Fibroblast of lung (primary cell): ENCODE data around the gene ZCCHC18. TPM values are rescaled to one million over a fixed set of nuclear protein-coding genes. Genes with fewer than 3 reads are reported as not detected.
"Not testable (repeated sequence)": the region's sequence is repeated elsewhere in the genome, so short reads cannot be mapped to it uniquely, and the experiment has no call there.

Experiments
- DNase-seq, 2 donors: peaks; one replicate each; pipeline versions ENCODE4 v3.0.0 to v3.0.0-alpha.2; 2010; ENCODE audit warnings: low read depth in 2 of 2
- H2AFZ ChIP-seq: 2 replicates; pipeline ENCODE4 v1.5.1; 2012; ENCODE audit warnings: low read length, control low read depth, inconsistent platforms
- H3K27ac ChIP-seq: 2 replicates; pipeline ENCODE4 v1.5.1; 2011; ENCODE audit warnings: low read length, control low read depth; ENCODE audit not compliant: insufficient read depth
- H3K27me3 ChIP-seq: 2 replicates; pipeline ENCODE4 v1.5.1; 2011; ENCODE audit warnings: mild to moderate bottlenecking, low read length; ENCODE audit not compliant: control insufficient read depth, insufficient read depth
- H3K36me3 ChIP-seq: 2 replicates; pipeline ENCODE4 v1.5.1; 2011; ENCODE audit warnings: low read length; ENCODE audit not compliant: control insufficient read depth, insufficient read depth
- H3K4me1 ChIP-seq: 2 replicates; pipeline ENCODE4 v1.5.1; 2011; ENCODE audit warnings: low read length; ENCODE audit not compliant: control insufficient read depth, insufficient read depth; ENCODE audit errors: extremely low read depth
- H3K4me2 ChIP-seq: 2 replicates; pipeline ENCODE4 v1.5.1; 2011; ENCODE audit warnings: low read length, control low read depth; ENCODE audit not compliant: insufficient read depth; ENCODE audit errors: extremely low read depth
- H3K4me3 ChIP-seq, 4 experiments: fragments of 200-600 bp in 1 of 4; sonication (generic) in 1 of 4; replicated peaks in 1 of 4; 2 replicates each; pipeline ENCODE4 v1.5.1; 2011 to 2016; ENCODE audit warnings: low read length in 4 of 4, low read depth in 3 of 4, mild to moderate bottlenecking in 3 of 4, control low read depth in 2 of 4, inconsistent platforms in 1 of 4, mixed read lengths in 1 of 4; ENCODE audit not compliant: insufficient read depth in 1 of 4; ENCODE audit errors: control extremely low read depth in 1 of 4
- H3K79me2 ChIP-seq: 2 replicates; pipeline ENCODE4 v1.5.1; 2012; ENCODE audit warnings: mild to moderate bottlenecking, low read length, inconsistent platforms; ENCODE audit not compliant: control insufficient read depth, insufficient read depth
- H3K9ac ChIP-seq: 2 replicates; pipeline ENCODE4 v1.5.1; 2011; ENCODE audit warnings: mild to moderate bottlenecking, low read length, control low read depth; ENCODE audit not compliant: insufficient read depth
- H3K9me3 ChIP-seq: 2 replicates; pipeline ENCODE4 v1.5.1; 2012; ENCODE audit warnings: low read depth, low read length; ENCODE audit not compliant: control insufficient read depth, insufficient read depth
- H4K20me1 ChIP-seq: 2 replicates; pipeline ENCODE4 v1.5.1; 2011; ENCODE audit warnings: low read length; ENCODE audit not compliant: control insufficient read depth, insufficient read depth; ENCODE audit errors: extremely low read depth
- EZH2 ChIP-seq: IDR thresholded peaks from 2 replicates; pipeline ENCODE4 v1.5.1; 2012; ENCODE audit warnings: low read length, control low read depth, mild to moderate bottlenecking; ENCODE audit errors: missing control alignments
- polyA plus RNA-seq, 2 donors: library from polyadenylated mRNA; depleted of rRNA in 1 of 2; stranded (reverse) in 1 of 2; unstranded in 1 of 2; fragments of >200 nt; gene quantifications; 2 replicates each; pipeline ENCODE4 v1.2.1, GENCODE V29; 2011 to 2012; ENCODE audit warnings: missing spikeins in 1 of 2
- total RNA-seq: library from RNA; depleted of rRNA; stranded (reverse); fragments of >200 nt; gene quantifications from 2 replicates; pipeline ENCODE4 v1.2.1, GENCODE V29; 2014
- TF ChIP-seq, protein P1 (sequence below), 2 donors: IDR thresholded peaks in 1 of 2; conservative IDR thresholded peaks in 1 of 2; 1 replicate in 1 of 2; 2 replicates in 1 of 2; pipeline ENCODE4 v1.5.1; 2011 to 2012; ENCODE audit warnings: low read length in 2 of 2, control low read depth in 1 of 2, inconsistent platforms in 1 of 2, low read depth in 1 of 2, mild to moderate bottlenecking in 1 of 2

Gene ZCCHC18
- total and polyA plus RNA-seq, 2 donors (not counting 1 experiment from before 2014, with no cell fraction given), result 0.48 to 0.66 TPM

DNA sequence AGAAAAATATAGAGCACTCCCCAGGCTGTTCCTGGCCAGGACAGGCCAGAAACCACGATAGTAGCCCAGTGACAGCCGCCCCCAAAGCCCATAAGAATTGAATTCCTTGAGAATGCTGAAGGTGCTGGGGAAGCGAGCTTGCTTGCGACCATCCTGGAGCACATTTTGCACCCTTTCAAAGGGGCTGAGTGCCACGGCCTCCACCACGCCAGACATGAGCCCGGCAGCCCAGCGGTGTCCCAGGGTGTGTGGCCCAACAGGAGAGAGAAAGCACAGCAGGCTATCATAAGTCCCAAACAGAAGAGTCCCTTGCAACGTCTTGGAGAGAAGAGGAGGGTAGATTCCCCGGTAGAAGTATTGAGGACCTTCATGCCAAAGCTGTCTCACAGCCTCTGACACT, 7.6 kb upstream of the ZCCHC18 start:
- no peak overlapping the region for H3K4me3 ChIP-seq
- no peak for DNase-seq

GRCh38 chrX:104105330-104106262, 6.7 kb upstream of the ZCCHC18 start:
- no peak overlapping the region for H2AFZ ChIP-seq
- no peak for DNase-seq

More for the DNA sequence above, 7.6 kb upstream of the ZCCHC18 start:
- no peaks in the 10 kb centered on the region for H3K79me2 ChIP-seq
- no peaks in the 10 kb centered on the region for H4K20me1 ChIP-seq
- H3K4me1 ChIP-seq, result no peaks in the 10 kb centered on the region
- TF ChIP-seq, protein P1, sequence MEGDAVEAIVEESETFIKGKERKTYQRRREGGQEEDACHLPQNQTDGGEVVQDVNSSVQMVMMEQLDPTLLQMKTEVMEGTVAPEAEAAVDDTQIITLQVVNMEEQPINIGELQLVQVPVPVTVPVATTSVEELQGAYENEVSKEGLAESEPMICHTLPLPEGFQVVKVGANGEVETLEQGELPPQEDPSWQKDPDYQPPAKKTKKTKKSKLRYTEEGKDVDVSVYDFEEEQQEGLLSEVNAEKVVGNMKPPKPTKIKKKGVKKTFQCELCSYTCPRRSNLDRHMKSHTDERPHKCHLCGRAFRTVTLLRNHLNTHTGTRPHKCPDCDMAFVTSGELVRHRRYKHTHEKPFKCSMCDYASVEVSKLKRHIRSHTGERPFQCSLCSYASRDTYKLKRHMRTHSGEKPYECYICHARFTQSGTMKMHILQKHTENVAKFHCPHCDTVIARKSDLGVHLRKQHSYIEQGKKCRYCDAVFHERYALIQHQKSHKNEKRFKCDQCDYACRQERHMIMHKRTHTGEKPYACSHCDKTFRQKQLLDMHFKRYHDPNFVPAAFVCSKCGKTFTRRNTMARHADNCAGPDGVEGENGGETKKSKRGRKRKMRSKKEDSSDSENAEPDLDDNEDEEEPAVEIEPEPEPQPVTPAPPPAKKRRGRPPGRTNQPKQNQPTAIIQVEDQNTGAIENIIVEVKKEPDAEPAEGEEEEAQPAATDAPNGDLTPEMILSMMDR (conservative IDR thresholded peaks at IDR 0.05 in 1 of 2, IDR thresholded peaks at IDR 0.05 in 1 of 2; ENCODE audit: low read depth in 1 of 2, low read length in 2 of 2), result no peak
- TF ChIP-seq EZH2, result no peak
- H3K9ac ChIP-seq, result no peak overlapping the region
- no peaks in the 10 kb centered on the region for H3K27me3 ChIP-seq
- H3K27ac ChIP-seq, result no peak overlapping the region
- H3K36me3 ChIP-seq, result no peaks in the 10 kb centered on the region
- H3K4me2 ChIP-seq, result no peak overlapping the region
- H2AFZ ChIP-seq, result no peak overlapping the region
- H3K9me3 ChIP-seq, result no peaks in the 10 kb centered on the region

DNA sequence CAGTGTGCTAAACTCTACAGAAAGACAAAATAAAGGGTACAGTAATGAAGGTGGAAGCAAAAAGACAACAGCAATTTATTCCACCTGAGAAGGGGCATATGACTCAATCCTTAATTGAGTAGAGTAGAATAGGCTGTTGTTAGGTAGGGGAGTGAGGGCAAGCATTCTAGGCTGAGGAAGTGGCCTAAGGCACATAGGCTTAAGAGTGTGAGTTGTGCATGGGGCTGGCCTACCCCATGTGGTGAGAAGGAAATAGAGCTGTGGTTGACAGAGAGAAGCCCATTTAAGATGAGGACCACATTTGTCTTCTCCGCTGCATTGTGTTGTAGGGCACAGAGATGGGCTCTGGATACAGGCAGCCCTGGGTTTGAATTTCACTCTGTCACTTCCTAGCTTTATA, 3.4 kb upstream of the ZCCHC18 start:
- Histone ChIP-seq H3K9me3 (no peaks in the 10 kb centered on the region), H3K9ac (no peak overlapping the region), H3K4me2 (no peak overlapping the region), H3K36me3 (no peaks in the 10 kb centered on the region), H3K4me3 (no peak overlapping the region), H3K27ac (no peak overlapping the region), H4K20me1 (no peaks in the 10 kb centered on the region), H2AFZ (no peak overlapping the region), H3K79me2 (no peaks in the 10 kb centered on the region), H3K27me3 (peaks cover 3% of the 10 kb centered on the region), H3K4me1 (no peaks in the 10 kb centered on the region)
- no peak for DNase-seq
- TF ChIP-seq, protein P1 (conservative IDR thresholded peaks at IDR 0.05 in 1 of 2, IDR thresholded peaks at IDR 0.05 in 1 of 2; ENCODE audit: low read depth in 1 of 2, low read length in 2 of 2), result no peak
- no peak for TF ChIP-seq EZH2

More at GRCh38 chrX:104105330-104106262, 6.7 kb upstream of the ZCCHC18 start:
- TF ChIP-seq EZH2, result no peak
- TF ChIP-seq, protein P1 (conservative IDR thresholded peaks at IDR 0.05 in 1 of 2, IDR thresholded peaks at IDR 0.05 in 1 of 2; ENCODE audit: low read depth in 1 of 2, low read length in 2 of 2), result no peak
- H4K20me1 ChIP-seq, result no peaks in the 10 kb centered on the region
- H3K36me3 ChIP-seq, result no peaks in the 10 kb centered on the region
- no peak overlapping the region for H3K4me3 ChIP-seq
- H3K27ac ChIP-seq, result no peak overlapping the region
- no peaks in the 10 kb centered on the region for H3K4me1 ChIP-seq
- H3K79me2 ChIP-seq, result no peaks in the 10 kb centered on the region
- no peaks in the 10 kb centered on the region for H3K9me3 ChIP-seq
- no peak overlapping the region for H3K9ac ChIP-seq
- H3K4me2 ChIP-seq, result no peak overlapping the region
- no peaks in the 10 kb centered on the region for H3K27me3 ChIP-seq

- not testable (repeated sequence) for H3K79me2 ChIP-seq, H3K4me1 ChIP-seq, H3K4me2 ChIP-seq, H3K27me3 ChIP-seq, H3K9me3 ChIP-seq, H3K9ac ChIP-seq, H4K20me1 ChIP-seq, DNase-seq, H2AFZ ChIP-seq, H3K27ac ChIP-seq, H3K4me3 ChIP-seq, H3K36me3 ChIP-seq
Measured at GRCh38 chrX:104110491-104111240, 1.7 kb upstream of the ZCCHC18 start.
